HG03066 (cell line): Measurements from ENCODE around the gene FAM72B.
"Not testable (repeated sequence)": the region's sequence is repeated elsewhere in the genome, so short reads cannot be mapped to it uniquely, and the experiment has no call there.

Experiments
- ATAC-seq: cut with Tn5 transposase; IDR thresholded peaks from one replicate; pipeline ENCODE4 v1.9.1; 2021; ENCODE audit warnings: low read depth; ENCODE audit not compliant: unreplicated experiment

Gene FAM72B

DNA sequence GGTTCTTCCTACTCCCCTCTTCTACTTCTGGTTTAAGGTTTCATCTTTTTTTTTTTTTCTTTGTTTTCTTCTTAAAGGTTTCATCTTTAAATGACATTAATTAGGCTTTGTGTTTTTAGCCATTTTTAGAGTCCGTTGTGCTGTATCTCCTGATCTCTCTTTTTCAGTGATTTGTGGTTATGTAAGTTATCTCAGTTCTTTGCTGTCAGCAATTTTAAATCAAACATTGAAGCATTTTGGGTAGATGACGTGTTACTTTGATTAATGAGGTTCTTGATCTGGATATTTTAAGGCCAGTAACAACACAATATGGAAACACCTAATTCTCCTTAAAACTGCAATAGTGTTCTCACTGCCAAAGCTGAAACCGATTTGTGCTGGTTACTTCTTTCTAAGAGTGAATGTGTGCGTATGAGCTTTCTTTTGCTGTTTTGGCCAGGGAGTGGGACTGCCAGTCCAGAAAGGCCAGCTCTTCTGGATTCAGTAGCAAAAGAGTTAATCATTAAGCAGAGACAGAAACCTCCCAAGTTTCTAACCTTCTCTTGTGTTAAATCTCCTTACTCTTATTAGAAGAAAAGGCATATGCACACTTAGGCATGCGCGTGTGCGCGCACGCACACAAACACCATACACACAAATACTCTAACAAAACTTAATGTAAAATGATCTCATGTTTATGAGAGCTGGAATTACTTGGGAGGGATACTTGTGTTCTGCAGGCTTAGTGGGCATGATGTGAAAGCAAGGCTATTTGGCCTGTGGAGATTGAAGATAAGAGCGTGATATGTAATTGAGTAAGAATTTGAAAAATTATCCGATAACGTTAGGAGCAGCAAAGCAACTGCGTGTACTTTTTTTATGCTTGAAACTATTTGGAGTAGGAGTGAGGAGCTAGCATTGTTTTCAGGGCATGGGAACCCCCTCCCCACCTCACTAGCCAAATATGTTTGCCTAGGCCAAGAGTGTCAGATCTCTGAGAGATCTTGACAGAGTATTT, 17.1 kb upstream of the FAM72B start:
- ATAC-seq = not testable (repeated sequence)

DNA sequence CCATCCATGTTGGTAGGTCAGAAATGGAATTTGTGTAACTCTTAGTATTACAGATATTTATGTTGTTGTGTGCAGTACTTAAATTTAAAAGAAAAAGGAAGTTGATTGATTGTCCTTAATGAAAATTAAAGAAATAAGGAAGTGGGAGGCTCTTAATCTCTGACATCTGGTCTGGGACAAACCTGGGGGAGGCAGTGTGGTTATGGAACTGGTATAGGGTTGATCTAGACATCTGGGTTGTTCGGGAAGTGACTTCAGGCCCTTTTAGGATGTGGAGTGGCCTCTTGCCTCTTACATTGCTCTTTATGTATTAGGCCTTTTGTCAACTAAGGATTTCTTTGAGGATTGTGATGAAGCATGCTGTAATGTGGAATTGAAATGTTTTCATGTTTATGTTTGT, 16.1 kb upstream of the FAM72B start:
- ATAC-seq = not testable (repeated sequence)

DNA sequence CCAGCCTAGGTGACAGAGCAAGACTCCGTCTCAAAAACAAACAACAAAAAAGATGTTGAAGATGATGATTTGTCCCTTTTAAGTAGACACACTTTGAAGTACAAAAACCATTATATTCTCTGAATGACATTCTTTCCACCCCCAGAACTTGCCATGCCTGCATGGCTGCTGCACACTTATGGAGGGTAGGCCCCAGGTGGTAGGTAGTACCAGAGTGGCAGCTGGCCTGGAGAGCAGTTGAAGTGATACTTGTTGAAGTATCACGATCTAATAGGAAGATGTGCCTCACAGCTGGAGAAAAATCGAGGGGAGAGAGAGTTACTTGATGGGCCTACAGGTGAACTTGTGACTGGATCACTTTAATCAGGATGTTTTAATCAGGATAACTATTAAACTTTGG, 15.6 kb upstream of the FAM72B start:
- ATAC-seq = not testable (repeated sequence)

DNA sequence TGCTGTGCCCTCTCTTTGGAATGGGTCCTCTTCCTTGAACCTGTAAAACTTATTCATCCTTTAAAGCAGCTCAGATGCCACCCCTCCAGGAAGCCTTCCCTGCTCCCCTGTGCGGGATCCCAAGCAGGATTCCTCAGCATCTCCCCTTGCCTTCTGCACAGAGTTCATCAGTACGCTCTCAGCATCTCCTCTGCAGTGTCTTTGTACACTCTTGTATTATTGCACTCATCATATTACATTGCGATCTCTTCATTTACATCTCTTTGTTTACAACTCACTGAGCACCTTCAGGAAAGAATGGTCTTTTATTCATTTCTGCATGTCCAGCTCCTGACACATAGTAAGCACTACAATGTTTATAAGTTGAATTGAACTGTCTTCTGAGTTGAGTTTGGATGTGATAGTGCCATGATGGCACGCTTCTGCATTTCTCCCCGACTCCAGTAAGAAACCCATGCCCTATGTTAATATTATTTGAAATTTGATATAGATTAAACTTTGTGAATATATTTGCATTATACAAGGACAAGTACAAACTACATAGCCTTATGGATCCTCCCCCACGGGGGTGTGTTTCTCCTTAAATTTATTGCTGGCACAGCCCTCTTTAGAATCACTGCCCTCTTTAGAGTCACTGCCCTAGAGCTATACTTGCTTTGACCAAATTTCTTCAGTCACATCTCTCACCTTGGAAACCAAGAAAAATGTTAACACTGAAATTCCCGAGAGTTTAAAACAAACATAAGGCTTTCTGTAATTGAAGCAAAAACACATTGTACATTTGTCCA, 13.1 kb upstream of the FAM72B start:
- ATAC-seq = not testable (repeated sequence)

DNA sequence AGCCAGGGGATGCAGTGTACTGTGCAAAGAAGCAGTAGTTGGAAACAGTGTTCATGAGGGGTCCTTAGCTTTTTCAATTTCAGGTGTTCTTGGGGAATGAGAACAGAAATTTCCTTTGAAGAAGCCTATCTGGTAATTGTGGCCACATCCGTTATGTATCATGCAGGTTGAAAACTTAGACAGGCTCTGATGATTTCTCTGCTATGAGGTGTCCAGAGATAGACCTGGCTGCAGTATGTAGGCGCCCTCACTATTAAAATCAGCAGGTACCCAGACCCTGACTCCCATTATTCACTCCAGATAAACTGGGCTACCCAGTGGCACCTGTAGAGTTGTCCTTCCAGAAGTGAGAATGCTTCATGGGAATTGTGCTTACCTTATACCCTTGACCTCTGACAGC, 8.4 kb upstream of the FAM72B start:
- ATAC-seq = not testable (repeated sequence)

DNA sequence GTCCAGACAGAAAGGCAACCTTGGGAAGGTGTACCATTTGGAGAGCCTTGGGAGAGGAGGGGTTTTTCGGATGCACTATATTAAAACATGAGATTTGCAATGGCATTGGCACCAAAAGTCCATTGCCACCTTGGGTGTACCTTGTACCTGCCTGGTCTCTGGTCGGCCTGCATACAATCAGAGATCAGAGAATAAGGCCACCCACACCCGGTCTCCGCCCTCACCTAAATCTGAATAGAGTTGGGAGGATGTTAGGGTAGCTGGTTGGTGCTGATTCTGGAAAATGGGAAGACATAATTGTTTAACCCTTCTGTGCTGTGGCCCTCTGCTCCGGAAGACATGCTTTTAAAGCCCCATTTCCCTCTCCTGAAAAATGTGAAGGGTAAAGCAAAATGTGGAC, 3.8 kb upstream of the FAM72B start:
- not testable (repeated sequence) for ATAC-seq

DNA sequence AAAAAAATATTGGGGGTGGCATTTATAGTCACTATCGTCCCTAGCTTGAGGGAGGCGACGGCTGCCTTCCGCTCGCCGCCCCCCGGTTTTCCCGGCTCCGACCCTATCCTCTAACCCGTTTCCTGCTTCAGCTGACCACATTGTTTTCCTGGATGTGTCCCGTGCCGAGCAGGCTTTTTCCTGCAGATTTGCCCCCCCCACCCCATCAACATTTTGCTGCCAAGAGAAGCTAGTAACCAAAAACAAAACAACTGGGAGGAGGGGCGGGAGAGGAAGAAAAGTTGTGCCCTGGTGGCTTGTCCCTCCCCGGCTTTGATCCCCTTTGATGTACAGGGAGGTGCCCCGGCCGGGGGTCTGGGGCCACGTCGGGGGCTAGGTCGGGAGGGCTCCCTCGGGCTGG, 2.1 kb upstream of the FAM72B start:
- not testable (repeated sequence) for ATAC-seq

DNA sequence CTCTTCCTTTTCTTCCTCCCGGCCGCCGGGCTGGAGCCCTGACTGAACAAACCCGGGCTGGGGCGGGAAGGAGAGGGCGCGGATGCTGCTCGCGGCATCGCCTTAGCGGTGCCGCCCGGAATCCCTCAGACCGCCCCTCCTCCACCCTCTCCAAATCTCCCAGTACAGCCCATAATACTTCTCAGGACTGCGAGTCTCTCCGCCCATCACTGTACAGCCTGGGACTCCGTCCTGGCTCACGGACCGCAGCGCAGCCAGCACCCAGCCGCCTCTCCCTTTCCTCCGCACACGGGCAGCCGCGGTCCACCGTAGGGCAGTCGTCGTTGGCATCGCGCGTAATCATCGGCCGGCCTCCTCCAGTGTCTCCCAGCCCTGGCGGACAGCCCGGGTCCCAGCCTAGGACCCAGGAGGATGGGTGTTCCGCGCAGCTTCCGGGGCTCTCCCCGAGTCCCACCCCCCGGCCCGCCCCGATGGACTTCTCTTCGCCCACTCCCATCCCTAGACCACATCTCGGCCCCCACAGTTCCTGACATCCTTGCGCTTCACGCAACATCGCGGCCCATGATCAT, 1.1 kb upstream of the FAM72B start:
- ATAC-seq = not testable (repeated sequence)

DNA sequence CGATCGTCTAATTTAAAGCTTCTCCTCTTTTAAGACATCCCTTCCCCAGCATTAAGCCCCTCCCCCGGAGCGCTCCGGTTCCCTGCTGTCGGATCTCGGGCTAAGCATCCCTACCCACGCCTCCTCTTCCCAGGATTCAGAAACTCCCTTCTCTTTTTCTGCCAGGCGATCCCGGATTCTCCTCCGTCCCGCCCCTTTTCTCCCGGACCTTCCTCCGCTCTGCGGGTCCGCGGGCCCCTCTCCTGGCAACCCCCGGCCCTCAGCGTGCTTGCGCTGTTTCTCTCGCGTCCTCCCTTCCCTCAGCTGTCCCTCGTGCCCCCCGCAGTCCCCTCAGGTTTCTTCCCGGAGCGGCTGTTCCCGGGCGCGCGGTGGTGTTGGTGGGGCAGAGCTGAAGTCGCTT, 273 bp downstream of the FAM72B start:
- ATAC-seq = not testable (repeated sequence)

DNA sequence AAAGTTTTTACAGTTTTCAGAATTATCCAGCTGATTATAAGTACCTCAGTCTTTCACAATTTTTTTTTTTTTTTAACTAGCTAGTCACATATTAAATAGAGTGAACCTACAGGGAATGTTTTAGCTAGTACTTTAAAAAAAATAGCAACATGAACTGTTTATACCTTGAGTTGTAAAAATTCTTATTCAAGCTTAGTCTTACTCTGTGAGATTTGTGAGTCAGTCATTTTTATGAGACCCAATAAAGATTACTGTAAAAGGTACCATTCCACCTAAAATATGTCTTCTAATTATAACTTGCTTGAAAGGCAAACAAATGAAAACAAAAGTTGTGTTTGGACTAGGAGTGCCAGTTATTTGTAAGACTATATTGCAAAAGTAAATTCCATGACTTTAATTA, 5.9 kb downstream of the FAM72B start:
- ATAC-seq = not testable (repeated sequence)

DNA sequence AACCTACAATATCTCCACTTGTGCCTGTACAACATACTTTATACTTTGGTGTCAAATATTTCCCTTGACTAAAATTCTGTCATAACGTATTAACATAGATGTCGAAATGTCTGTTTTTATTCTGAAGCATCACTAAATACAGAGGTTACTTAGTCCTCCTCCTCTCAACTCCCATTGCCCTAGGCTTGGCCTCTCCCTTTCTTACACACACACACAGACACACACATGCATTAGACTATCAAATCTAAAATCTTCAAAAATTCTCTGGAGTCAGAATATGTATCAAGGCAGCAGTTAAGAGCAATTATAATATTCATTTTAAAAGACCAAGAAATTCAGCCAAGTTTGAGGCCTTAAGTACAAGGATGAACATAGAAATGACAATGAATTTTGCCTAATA, 7.5 kb downstream of the FAM72B start:
- not testable (repeated sequence) for ATAC-seq

DNA sequence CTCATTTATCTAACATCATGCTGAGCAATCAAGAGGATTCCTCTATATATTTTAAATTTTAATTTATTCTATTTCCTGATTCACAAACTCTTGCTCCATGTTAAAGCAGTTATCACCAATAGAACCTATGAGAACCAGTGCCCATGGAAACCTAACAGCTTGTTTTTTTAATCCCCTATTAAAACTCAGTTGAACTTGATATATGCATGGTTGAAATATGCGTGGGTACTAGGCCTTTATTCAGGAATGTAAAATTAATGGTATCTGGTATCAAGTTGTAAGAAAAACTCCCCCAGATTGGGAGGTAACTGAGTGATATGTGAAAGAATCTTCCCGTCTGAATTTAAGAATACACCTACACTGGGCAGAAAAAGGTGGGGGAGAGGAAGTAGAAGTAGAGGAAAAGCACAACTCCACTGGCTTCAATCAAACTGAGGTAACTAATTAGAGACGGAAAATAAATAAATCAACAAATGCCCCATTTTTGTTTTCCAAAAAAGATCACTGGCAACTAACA, 15.9 kb downstream of the FAM72B start:
- ATAC-seq = not testable (repeated sequence)

DNA sequence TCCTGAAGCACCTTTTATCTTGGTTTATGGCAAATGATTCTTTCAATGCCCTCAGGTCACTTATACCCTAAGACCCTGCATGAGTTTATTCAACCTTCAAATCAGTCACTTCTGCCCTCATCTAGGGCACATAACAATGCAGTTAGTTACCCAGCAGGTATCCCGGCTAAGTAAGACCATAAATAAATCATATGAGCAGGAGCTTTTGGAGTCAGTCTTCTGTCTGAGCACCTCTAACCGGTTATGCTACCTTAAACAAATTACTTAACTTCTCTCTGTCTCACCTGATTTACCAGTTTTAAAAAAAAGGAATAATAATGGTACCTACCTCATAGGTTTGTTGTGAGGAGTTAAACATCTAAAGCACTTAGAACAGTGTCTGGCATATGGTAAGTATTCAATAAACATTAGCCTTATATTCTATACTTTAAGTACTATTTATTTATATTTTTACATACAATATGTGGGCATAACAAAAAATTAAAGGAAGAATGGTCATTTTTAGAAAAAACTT, 16.9 kb downstream of the FAM72B start:
- not testable (repeated sequence) for ATAC-seq

DNA sequence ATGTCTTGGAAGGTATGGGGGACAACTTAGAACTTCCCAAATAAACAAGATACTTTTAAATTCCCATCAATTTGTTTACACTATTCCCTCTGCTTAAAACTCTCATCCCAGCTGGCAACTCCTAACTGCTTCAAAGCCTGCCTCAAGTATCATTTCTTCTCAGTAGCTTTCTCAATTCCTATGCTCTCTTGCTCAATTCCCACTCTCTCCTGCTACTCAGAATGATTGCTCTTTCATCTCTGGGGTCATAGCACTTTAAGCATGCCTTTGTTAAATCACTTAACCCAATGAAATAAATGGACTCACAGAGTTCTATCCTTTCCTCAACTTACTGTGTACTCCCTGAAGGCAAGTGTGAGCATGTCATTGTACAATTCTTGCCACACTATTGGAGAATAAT, 18.8 kb downstream of the FAM72B start:
- ATAC-seq = not testable (repeated sequence)

DNA sequence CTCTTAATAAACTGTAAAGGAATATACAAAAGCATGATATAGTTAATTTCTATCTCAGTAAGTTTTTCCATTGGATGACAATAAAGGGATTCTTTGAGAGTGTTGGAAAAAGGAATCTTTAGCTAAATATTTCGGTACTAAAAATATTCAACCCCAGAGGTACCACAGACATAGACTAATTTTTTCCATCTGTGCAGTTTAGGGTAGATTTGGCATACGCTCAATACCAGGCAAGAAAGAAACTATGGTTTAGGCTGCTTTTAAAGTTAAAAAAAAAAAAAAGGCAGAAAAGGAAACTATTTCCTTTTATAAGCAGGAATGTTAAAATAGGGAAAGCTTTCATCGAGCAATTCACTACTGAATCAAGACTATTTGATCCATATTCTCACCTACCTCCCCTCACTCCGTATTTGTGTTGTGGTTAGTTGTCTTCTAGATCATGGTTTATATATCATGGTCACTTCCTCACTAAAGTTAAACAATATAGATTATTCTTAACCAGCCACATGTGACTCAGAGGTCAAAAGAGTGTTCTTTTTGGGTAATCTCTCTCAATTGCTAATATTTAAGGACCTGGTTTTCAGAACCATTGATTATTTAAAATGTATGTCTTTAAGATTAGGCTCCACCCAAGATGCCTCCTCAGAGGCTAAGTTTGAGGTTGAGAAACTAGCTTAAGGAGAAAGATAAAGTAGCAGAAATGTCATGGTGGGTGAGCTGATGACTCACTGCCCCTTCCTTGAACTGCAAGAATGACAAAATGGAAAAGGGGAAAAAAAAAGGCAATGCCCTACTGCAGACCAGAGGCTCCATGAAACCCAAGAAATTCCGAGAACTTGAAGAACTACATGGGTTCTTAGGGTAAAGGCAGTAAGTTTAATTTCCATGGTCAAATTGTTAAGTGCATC, 20.0 kb downstream of the FAM72B start:
- ATAC-seq = not testable (repeated sequence)

DNA sequence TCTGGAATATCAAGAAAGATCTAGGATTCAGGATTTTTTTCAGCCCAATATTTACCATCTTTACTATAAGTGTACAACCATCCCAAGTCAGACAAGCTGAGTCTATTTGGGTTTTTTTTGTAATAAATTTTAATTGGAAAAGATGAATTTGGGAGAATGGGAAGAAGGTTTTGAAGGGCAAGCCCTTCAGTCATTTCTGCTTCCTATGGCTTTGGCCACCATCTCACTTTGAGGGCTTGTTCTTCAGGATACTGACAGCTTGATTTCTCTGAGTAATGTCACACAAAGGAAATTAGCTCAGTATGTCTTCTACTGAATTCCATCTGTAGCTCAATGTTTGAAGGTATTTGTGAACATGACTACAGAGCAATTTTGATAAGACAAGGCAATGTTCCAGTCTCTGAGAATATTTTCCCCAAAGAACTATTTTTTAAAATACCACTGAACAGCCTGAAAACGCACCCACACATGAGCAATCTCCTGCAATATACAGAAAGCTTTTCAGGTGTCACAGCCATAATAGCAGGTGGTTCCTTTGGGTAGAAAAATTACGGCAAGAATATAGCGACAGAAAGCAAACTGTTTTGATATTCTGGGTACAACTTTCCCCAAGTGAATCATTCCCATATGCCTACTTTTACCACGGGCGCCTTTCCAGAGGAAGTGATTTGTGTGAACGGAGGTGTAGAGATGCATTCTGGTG, 22.8 kb downstream of the FAM72B start:
- ATAC-seq = not testable (repeated sequence)

DNA sequence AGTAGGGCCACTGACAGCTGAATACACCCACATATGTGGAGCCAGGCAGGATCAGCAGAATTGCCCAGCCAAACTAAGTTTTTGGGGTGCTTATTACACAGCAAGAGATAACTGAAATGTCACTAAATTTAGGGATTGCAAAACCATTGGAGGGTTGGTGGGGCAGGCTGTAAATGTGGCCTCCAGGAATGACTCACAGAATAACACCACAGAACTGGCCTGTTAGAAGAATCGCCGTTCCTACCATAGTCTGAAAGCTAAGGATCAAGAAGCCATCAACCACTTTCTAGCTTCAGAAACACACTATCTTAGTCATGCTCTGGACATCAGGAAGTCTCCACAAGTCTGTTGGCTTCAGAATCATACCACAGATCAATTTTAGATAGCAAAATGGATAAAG, 24.0 kb downstream of the FAM72B start:
- not testable (repeated sequence) for ATAC-seq

DNA sequence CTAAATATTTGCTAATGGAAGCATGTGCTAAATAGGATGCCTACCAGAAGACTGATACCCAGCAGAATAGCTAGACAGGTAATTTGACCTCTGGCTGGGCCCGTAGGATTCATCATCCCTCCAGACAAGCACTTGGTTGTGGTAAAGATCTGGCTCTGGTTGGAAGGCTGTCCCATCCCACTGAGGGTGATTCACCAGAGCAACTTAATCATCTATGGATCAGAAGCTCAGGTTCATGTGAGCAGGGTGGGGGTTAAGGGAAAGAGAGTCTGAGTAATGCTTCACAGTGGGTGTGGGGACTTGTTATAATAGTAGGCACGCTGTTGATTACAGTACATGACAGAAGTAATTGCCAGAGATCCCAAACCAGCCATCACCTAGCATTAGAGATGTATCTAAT, 26.5 kb downstream of the FAM72B start:
- not testable (repeated sequence) for ATAC-seq
